K562 (cell line): ENCODE results near the gene RASL11A. TPM values are rescaled to one million over a fixed set of nuclear protein-coding genes. Genes with fewer than 3 reads are reported as not detected.

Experiments used
- SP1 ChIP-seq: sonication (generic); formaldehyde crosslinking; IDR thresholded peaks from 2 replicates; pipeline ENCODE4 v1.8.1; 2022; ENCODE audit warnings: mild to moderate bottlenecking, missing genetic modification reagents
- U2AF1 ChIP-seq: fragments of 200-400 bp; formaldehyde crosslinking; optimal IDR thresholded peaks from 2 replicates; pipeline ENCODE3; 2017; ENCODE audit warnings: mild to moderate bottlenecking, low read depth, low read length, moderate library complexity
- ZNF354B ChIP-seq: fragments of 250-450 bp; sonication (Bioruptor Pico); IDR thresholded peaks from 2 replicates; pipeline ENCODE4 v1.4.0; 2020
- polyA plus RNA-seq, 8 experiments: library from polyadenylated mRNA; depleted of rRNA in 4 of 8; stranded (reverse) in 5 of 8; unstranded in 3 of 8; fragments of >200 nt; fragmentation: Nextera tagmentation in 2 of 8; fragmentation: Illumina TruSeq in 1 of 8; extraction: Ambion mirVana in 2 of 8; extraction: Trizol in 1 of 8; gene quantifications; 2 replicates each; pipeline versions ENCODE4 v1.2.1 to v1.2.3, GENCODE V29; 2011 to 2014; ENCODE audit warnings: inconsistent platforms in 1 of 8, missing spikeins in 1 of 8
- total RNA-seq, 7 experiments: library from RNA; depleted of rRNA in 6 of 7; stranded (reverse); fragments of >200 nt in 6 of 7; fragmentation: Illumina TruSeq in 2 of 7; extraction: Trizol in 2 of 7; gene quantifications; 2 replicates each; pipeline versions ENCODE4 v1.2.1 to v1.2.3, GENCODE V29; 2011 to 2021; ENCODE audit warnings: low replicate concordance in 1 of 7
- TF ChIP-seq, protein P1 (sequence below), 2 experiments: fragments of 450-650 bp in 1 of 2; sonication (generic) in 1 of 2; formaldehyde crosslinking in 1 of 2; IDR thresholded peaks; 2 replicates each; pipeline versions ENCODE4 v1.7.1 to v1.9.0; 2016 to 2022; ENCODE audit warnings: inconsistent platforms in 1 of 2, mild to moderate bottlenecking in 1 of 2, missing genetic modification reagents in 1 of 2
- TF ChIP-seq, protein P2 (sequence below): fragments of 450-650 bp; IDR thresholded peaks from 2 replicates; pipeline ENCODE4 v1.7.0; 2016; ENCODE audit warnings: borderline replicate concordance
- TF ChIP-seq, protein P3 (sequence below): fragments of 200-800 bp; sonication (Bioruptor generic); IDR thresholded peaks from 2 replicates; pipeline ENCODE4 v1.6.1; 2017; ENCODE audit warnings: missing genetic modification characterization, missing compliant biosample characterization

The RASL11A gene
- total and polyA plus RNA-seq, 9 of the 15 experiments (the other 6 are each of a cell fraction or from before 2014, with no cell fraction given), result 0.11 to 2.2 (median 1.5) TPM; not detected in 1

DNA sequence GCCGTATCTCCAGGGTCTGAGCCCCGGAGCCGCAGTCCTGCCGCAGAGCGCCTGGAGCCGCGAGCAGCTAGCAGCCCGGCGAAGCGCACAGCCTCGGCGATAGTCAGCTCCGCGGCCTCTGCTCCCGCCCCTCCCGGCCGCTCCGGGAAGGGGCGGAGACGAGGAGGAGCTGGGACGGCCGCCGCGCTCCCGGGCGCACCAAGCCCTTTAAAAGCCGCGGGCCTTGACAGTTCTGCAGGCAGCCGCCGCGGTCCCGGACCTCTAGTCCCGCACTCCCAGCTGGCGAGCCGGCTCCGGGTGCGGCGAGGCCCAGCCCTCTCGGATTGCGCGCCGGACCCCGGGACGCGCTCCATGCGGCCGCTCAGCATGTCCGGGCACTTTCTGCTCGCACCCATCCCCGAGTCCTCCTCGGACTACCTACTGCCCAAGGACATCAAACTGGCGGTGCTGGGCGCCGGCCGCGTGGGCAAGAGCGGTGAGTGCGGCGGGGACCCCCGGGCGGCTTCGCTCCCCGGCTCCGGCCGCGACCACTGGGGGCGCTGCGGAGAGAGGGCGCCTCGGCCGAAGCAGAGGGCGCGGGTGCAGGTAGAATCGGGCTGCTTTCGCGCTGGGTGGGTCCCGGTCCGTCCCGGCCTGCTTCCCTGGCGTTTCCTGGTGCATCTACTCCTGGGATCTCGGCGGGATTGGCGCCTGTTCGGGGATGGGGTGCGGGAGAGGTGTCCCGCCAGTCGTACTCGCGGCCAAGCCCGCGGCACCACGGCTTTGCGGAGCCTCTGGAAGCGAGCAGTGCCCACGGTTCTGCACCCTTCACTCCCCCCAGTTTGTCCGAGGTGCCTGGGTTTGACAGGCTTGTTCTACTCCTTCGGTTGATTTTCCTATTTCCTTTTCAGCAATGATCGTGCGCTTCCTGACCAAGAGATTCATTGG is at the start of gene RASL11A (continued):
- TF ChIP-seq, protein P1, sequence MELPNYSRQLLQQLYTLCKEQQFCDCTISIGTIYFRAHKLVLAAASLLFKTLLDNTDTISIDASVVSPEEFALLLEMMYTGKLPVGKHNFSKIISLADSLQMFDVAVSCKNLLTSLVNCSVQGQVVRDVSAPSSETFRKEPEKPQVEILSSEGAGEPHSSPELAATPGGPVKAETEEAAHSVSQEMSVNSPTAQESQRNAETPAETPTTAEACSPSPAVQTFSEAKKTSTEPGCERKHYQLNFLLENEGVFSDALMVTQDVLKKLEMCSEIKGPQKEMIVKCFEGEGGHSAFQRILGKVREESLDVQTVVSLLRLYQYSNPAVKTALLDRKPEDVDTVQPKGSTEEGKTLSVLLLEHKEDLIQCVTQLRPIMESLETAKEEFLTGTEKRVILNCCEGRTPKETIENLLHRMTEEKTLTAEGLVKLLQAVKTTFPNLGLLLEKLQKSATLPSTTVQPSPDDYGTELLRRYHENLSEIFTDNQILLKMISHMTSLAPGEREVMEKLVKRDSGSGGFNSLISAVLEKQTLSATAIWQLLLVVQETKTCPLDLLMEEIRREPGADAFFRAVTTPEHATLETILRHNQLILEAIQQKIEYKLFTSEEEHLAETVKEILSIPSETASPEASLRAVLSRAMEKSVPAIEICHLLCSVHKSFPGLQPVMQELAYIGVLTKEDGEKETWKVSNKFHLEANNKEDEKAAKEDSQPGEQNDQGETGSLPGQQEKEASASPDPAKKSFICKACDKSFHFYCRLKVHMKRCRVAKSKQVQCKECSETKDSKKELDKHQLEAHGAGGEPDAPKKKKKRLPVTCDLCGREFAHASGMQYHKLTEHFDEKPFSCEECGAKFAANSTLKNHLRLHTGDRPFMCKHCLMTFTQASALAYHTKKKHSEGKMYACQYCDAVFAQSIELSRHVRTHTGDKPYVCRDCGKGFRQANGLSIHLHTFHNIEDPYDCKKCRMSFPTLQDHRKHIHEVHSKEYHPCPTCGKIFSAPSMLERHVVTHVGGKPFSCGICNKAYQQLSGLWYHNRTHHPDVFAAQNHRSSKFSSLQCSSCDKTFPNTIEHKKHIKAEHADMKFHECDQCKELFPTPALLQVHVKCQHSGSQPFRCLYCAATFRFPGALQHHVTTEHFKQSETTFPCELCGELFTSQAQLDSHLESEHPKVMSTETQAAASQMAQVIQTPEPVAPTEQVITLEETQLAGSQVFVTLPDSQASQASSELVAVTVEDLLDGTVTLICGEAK (IDR thresholded peaks at IDR 0.05), result no peak
- TF ChIP-seq, protein P1 (CRISPR knock-in tag; IDR thresholded peaks at IDR 0.05), result no peak
- TF ChIP-seq, protein P2, sequence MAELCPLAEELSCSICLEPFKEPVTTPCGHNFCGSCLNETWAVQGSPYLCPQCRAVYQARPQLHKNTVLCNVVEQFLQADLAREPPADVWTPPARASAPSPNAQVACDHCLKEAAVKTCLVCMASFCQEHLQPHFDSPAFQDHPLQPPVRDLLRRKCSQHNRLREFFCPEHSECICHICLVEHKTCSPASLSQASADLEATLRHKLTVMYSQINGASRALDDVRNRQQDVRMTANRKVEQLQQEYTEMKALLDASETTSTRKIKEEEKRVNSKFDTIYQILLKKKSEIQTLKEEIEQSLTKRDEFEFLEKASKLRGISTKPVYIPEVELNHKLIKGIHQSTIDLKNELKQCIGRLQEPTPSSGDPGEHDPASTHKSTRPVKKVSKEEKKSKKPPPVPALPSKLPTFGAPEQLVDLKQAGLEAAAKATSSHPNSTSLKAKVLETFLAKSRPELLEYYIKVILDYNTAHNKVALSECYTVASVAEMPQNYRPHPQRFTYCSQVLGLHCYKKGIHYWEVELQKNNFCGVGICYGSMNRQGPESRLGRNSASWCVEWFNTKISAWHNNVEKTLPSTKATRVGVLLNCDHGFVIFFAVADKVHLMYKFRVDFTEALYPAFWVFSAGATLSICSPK, result no peak
- TF ChIP-seq U2AF1 (no peak), SP1 (CRISPR knock-in tag) (no peak), ZNF354B (no peak)
- TF ChIP-seq, protein P3, sequence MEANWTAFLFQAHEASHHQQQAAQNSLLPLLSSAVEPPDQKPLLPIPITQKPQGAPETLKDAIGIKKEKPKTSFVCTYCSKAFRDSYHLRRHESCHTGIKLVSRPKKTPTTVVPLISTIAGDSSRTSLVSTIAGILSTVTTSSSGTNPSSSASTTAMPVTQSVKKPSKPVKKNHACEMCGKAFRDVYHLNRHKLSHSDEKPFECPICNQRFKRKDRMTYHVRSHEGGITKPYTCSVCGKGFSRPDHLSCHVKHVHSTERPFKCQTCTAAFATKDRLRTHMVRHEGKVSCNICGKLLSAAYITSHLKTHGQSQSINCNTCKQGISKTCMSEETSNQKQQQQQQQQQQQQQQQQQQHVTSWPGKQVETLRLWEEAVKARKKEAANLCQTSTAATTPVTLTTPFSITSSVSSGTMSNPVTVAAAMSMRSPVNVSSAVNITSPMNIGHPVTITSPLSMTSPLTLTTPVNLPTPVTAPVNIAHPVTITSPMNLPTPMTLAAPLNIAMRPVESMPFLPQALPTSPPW (CRISPR knock-in tag), result peak; percentile 25
